ENCODE results near the gene DDIT4.
"Not testable (repeated sequence)": the region's sequence is repeated elsewhere in the genome, so short reads cannot be mapped to it uniquely, and the experiment has no call there.

The DDIT4 gene

DNA sequence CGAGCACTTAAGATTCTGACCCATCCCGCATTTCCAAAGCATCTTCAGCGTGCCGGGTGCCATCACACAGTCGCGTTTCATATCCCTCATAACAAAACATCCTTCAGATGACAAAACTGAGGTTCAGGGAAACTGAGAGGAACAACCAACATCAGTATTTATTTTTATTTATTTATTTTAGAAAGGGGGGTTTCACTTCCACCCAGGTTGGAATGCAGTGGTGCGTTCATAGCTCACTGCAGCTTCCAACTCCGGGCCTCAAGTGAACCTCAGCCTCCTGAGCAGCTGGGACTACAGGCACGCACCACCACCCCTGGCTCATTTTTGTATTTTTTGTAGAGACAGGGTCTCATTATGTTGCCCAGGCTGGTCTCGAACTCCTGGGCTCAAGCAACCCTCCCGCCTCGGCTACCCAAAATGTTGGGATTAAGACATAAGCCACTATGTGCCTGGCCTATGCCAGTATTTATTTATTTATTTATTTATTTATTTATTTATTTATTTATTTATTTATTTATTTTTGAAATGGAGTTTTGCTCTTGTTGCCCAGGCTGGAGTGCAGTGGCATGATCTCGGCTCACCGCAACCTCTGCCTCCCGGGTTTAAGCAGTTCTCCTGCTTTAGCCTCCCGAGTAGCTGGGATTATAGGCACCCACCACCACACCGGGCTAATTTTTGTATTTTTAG is 24.4 kb upstream of the DDIT4 start:
- in situ Hi-C loops (cut with MboI; ENCODE audit: low sequenced_read_pairs): not testable (repeated sequence)

GRCh38 chr10:72250666-72251065 is 23.1 kb upstream of the DDIT4 start:
- in situ Hi-C loops (cut with MboI; ENCODE audit: low sequenced_read_pairs): no loop called here

DNA sequence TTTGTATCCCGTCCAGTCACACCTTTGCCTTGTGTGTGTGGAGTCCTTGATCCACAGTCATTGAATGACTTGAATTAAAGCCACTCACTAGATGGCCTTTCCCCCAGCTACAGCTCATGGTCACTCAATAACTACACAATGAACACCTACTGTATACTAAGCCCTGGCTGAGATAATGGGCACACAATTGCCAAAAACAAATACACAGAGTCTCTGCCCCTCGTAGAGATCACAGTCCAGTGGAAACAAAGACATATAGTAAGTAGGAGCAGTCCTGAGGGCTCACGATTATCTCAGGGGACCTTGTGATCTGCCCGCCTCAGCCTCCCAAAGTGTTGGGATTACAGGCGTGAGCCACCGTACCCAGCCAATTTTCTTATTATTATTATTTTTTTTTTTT is 22.1 kb upstream of the DDIT4 start:
- in situ Hi-C loops (cut with MboI; ENCODE audit: low sequenced_read_pairs): no loop called here

- in situ Hi-C loops (cut with MboI; ENCODE audit: low sequenced_read_pairs): no loop called here
Observed at GRCh38 chr10:72252972-72253371, 20.8 kb upstream of the DDIT4 start.

GRCh38 chr10:72253578-72253977 is 20.1 kb upstream of the DDIT4 start:
- in situ Hi-C loops (cut with MboI; ENCODE audit: low sequenced_read_pairs): no loop called here

DNA sequence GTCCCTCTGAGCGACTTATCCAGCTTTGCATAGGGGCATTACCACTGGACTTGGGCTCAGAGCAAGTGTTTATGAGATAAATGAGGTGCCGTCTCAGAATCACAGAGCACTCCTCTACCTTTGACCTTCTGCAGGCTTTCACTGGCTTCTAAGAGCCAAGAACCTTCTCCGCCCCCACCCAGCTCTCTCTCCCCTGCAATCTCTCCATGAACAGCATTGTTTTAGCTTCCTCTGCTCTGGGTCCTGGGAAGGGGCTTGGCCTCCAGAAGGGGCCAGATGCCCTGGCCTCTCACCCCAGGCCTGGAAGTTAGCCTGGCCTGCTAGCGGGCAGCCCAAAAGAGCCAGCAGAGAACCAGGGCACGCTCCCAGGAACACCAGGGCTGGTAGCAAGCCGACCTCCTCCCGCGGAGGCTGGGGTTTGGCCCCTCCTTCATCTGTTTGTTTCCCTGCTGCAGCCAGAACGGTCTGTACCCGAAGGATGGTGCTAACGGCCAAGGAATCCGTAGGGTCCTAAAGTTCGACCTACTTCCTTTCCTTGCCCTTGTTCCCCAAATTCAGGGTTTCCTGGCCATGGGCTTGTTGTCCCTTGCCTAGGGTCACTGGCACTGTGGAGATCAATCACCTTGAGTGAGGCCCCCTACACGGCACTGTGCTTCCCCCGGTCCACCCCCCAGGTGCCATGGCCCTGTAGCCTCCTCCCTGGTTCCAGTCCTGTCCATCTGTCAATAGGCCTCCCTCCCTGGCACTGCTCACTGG is 18.7 kb upstream of the DDIT4 start:
- in situ Hi-C loops (cut with MboI; ENCODE audit: low sequenced_read_pairs): no loop called here

DNA sequence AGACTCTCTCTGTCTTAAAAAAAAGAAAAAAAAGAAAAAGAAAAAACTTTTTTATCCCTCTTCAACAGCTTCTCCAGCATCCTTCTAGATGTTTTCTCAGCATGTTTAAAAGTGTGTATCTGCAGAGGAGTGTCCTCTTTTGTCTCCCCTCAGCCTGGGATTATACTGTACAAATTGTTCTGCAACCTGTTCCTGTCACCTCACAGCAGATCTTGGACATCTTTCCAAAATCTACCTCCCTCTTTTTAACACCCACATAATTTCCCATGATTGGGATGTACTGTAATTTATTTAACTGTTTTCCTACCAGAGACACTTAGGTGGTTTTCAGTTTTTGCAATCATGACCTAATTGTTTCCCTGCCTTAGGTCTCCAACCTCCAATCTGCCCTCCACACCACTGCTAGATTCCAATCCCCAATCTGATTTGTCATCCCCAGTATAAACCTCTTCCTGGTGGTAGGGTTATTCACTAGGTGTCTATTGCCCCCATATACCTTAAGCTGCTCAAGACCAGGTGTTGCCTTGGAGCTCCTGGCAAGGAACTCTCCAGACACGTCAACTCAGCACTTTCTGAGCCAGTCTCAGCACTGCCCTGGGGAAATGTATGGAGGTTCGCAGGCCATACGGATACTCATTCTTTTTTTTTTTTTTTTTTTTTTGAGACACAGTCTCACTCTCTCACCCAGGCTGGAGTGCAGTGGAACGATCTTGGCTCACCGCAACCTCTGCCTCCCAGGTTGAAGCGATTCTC is 17.6 kb upstream of the DDIT4 start:
- in situ Hi-C loops (cut with MboI; ENCODE audit: low sequenced_read_pairs): no loop called here

GRCh38 chr10:72257051-72257892 is 16.5 kb upstream of the DDIT4 start:
- in situ Hi-C loops (cut with MboI; ENCODE audit: low sequenced_read_pairs): no loop called here

- in situ Hi-C loops (cut with MboI; ENCODE audit: low sequenced_read_pairs): no loop called here
Observed at GRCh38 chr10:72258617-72259016, 15.1 kb upstream of the DDIT4 start.

DNA sequence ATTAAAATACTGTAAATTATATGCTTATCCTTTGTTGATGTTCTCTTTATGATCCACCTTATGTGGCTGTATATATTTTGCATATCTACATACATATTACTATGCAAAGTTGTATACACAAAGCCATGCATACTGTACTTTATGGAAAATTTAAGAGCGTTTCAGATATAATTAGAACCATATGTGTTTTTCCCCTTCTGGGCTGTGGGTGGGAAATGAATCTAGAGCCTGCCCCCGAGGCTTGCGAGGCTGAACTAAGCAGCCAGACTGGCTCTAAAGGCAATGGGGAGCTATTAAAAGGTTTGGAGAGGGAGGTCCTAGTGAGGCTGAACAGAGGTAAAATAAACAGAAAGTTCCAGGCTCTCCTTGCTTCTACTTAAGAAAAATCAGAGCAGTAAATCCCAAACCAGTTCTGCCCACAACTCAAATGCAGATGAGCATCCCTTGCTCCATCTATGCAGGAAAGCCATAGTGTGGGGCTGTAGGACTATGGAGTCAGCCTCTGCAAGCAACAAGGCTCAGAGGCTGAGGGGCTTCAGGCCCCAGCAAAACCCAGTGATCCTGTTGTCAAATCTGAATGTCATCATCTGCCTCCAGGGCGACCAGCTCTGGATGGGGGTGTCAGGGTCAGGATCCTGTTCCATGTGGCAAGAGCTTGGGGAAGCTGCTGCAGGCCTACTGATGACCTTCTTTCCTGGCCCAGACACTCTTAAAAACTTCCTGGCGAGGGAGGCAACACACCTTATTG is 14.1 kb upstream of the DDIT4 start:
- in situ Hi-C loops (cut with MboI; ENCODE audit: low sequenced_read_pairs): no loop called here

- in situ Hi-C loops (cut with MboI; ENCODE audit: low sequenced_read_pairs): no loop called here
Observed at GRCh38 chr10:72260239-72260975, 13.3 kb upstream of the DDIT4 start.

DNA sequence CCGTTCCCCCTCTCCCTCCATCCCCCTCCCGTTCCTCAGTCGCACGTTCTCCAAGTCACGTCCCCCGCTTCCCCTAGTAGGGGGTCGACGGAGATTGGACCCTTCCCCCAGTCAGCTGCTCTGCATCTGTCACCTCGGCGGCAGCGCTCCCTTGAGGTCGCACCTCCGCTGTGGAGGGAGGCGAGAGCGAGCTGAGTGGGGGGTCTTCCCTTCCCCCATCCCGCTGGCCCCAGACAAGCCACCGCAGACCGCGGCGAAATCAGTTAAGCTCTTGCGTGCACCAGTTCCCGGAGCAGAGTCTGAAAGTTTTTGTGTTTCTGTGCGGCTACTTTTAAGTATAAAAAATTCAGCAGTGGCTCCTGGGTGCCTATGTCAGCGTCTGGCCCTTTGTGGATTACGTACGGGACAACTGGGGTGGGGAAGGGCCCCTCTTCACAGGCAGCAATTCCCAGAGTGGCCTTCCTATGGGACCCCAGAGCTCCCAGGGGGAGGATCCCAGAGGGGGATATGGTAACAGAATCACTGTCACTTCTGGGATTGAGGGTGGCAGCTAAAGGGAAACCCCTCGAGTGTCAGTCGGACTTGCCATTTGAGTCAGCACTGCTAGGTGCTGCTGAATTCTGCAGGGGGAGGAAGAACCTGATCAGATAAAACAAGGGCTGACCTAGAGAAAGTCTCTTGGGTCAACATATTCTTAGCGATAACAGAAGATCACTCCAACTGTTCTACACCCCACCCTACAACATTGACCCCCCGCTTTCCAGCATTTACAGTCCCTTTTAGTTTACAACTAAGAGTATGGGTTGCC is 12.5 kb upstream of the DDIT4 start:
- in situ Hi-C loops (cut with MboI; ENCODE audit: low sequenced_read_pairs): no loop called here

DNA sequence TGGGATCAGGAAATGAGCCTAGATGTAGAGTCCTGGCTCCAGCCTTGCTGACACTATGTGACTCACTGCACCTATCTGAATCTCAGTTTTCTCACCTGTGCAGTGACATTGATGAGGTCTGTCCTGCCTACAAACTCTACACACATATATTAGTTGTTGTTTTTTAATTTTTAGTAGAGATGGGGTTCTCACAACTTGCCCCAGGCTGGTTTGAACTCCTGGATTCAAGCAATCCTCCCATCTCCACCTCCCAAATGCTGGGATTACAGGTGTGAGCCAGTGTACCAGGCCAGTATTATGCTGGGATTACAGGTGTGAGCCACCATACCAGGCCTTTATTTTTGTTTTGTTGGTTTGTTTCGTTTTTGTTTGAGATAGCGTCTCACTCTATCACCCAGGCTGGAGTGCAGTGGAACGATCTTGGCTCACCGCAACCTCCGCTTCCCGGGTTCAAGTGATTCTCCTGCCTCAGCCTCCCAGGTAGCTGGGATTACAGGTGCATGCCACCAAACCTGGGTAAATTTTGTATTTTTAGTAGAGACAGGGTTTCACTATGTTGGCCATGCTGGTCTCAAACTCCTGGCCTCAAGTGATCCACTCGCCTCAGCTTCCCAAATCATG is 11.8 kb upstream of the DDIT4 start:
- in situ Hi-C loops (cut with MboI; ENCODE audit: low sequenced_read_pairs): no loop called here

- in situ Hi-C loops (cut with MboI; ENCODE audit: low sequenced_read_pairs): no loop called here
Observed at GRCh38 chr10:72263613-72264241, 10.0 kb upstream of the DDIT4 start.

DNA sequence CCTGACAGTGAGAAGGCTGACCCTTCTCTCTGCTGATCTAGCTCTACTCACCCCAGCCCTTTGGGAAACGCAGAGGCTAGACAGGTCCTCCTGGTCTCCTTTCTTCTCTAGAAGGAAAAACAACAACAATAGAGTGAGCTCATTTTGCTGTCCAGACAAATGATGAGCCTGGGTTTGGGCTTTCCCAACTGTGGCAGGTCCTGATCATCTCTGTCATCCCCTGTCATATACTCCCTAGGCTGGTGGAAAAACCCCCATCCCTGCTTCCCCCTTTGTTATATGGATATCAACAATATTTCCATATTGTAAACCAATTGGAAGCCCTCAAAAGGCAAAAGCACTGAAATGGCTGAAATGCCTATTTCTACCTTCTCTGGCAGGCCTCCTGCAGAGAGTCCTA is 9.2 kb upstream of the DDIT4 start:
- in situ Hi-C loops (cut with MboI; ENCODE audit: low sequenced_read_pairs): no loop called here

GRCh38 chr10:72265508-72265907 is 8.2 kb upstream of the DDIT4 start:
- in situ Hi-C loops (cut with MboI; ENCODE audit: low sequenced_read_pairs): no loop called here

GRCh38 chr10:72265990-72266865 is 7.5 kb upstream of the DDIT4 start:
- in situ Hi-C loops (cut with MboI; ENCODE audit: low sequenced_read_pairs): no loop called here
